Lower lobe of right lung (tissue), 2 donors: ENCODE measurements around the gene APOB. TPM values are rescaled to one million over a fixed set of nuclear protein-coding genes. Genes with fewer than 3 reads are reported as not detected.

Source experiments
- ATAC-seq, 2 donors: fragments of 200-7000 bp; cut with Tn5 transposase; one replicate each; pipeline ENCODE4 v1.9.1; 2020 to 2022; ENCODE audit warnings: mild to moderate bottlenecking in 2 of 2, moderate library complexity in 2 of 2
- DNase-seq: peaks from one replicate; pipeline ENCODE4 v3.0.0-alpha.2; 2020
- H3K27ac ChIP-seq: fragments of 200-600 bp; one replicate; pipeline ENCODE4 v1.8.0; 2022
- H3K27me3 ChIP-seq: fragments of 200-600 bp; one replicate; pipeline ENCODE4 v1.8.0; 2022; ENCODE audit warnings: low read depth
- H3K36me3 ChIP-seq: fragments of 200-600 bp; one replicate; pipeline ENCODE4 v1.8.0; 2022; ENCODE audit warnings: mild to moderate bottlenecking
- H3K4me1 ChIP-seq: fragments of 200-600 bp; one replicate; pipeline ENCODE4 v1.8.0; 2022
- H3K4me3 ChIP-seq: fragments of 200-600 bp; one replicate; pipeline ENCODE4 v1.8.0; 2022; ENCODE audit warnings: mild to moderate bottlenecking
- H3K9me3 ChIP-seq: fragments of 200-600 bp; one replicate; pipeline ENCODE4 v1.8.0; 2022
- intact Hi-C: fragments of 100-400 bp; cut with DNase I; formaldehyde crosslinking; loops from one replicate; pipeline ENCODE4 v1.11.0; 2022
- total RNA-seq: library from RNA; stranded (reverse); fragmentation: NEBNext Ultra II Directional; extraction: Animal tissue kit (Norgen Biotek cat#: 25700); gene quantifications from one replicate; pipeline ENCODE4 v1.2.1, GENCODE V29; 2021
- TF ChIP-seq, protein P1 (sequence below): fragments of 200-600 bp; IDR thresholded peaks from one replicate; pipeline ENCODE4 v1.8.0; 2022; ENCODE audit warnings: antibody characterized with exemption, mild to moderate bottlenecking
- donor health status: DM: no; HTN: yes; CAD: no; lungs with severe emphysema.

Gene APOB
- total RNA-seq, 1 donor from 2014 or later: 0.53 TPM

DNA sequence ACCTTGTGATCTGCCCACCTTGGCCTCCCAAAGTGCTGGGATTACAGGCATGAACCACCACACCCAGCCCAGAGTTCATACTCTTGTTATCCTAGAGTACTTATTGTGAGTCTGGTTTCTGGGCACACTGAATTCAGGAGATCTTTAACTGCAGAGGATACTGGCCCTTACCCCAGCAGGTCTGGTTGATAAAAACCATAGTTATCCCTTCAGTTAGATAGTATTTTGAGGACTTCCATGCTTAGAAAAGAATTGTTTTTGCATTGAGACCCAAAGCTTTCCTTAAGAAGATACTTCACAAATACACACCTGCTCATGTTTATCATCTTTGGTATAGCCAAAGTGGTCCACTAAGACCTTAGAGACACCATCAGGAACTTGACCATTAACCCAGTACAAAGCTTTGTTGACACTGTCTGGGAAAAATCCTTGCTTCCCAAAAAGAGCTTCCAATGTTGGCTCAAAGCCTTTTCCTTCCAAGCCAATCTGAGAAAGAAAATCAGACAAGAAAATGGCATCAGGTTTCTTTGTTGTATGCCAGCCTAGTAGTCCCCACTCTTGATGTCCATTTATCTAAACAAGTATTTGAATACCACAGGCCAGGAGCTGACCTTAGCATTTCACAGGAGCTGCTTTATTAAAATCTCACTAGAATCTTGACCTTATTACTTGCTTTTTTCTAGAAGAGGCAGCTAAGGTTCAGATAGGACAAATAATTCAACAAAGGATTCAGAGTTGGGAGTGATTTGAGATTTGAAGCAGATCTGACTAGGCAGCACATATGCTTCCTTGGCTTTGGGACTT, 17.2 kb downstream of the APOB start:
- H3K9me3 ChIP-seq: no peaks in the 10 kb centered on the region
- no peak overlapping the region for H3K4me3 ChIP-seq
- H3K36me3 ChIP-seq: no peaks in the 10 kb centered on the region
- intact Hi-C loops: no loop called here
- DNase-seq (no peak), ATAC-seq (no peak)
- no peaks in the 10 kb centered on the region for H3K4me1 ChIP-seq
- TF ChIP-seq, protein P1, sequence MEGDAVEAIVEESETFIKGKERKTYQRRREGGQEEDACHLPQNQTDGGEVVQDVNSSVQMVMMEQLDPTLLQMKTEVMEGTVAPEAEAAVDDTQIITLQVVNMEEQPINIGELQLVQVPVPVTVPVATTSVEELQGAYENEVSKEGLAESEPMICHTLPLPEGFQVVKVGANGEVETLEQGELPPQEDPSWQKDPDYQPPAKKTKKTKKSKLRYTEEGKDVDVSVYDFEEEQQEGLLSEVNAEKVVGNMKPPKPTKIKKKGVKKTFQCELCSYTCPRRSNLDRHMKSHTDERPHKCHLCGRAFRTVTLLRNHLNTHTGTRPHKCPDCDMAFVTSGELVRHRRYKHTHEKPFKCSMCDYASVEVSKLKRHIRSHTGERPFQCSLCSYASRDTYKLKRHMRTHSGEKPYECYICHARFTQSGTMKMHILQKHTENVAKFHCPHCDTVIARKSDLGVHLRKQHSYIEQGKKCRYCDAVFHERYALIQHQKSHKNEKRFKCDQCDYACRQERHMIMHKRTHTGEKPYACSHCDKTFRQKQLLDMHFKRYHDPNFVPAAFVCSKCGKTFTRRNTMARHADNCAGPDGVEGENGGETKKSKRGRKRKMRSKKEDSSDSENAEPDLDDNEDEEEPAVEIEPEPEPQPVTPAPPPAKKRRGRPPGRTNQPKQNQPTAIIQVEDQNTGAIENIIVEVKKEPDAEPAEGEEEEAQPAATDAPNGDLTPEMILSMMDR: no peak
- no peak overlapping the region for H3K27ac ChIP-seq
- no peaks in the 10 kb centered on the region for H3K27me3 ChIP-seq

DNA sequence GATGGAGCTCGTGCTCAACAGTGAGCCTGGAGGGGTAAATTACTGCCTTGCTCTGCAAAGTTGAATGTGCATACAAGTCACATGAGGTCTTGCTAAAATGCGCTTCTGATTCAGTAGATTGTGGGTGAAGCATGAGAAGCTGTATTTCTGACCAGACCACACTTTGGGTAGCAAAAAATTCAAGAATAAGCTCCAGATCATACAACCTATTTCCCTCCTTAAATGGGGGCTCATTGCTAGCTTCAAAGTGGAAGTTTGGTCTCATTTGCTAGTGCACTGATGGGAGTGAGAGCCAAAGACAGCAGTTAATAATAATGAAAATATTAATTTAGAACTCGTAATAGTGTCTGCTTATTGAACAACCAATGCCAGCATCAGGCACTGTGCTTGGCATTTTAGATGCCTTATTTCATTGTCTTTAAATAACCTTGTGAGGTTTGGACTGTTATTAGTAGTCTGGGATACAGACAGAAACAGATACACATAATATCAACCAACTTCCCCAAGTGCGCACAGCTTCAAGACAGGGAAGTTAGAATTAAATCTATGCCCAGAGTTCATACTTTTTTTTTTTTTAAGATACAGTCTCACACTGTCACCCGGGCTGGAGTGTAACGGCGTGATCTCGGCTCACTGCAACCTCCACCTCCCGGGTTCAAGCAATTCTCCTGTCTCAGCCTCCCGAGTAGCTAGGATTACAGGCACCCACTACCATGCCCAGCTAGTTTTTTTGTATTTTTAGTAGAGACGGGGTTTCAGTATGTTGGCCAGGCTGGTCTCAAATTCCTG, 18.0 kb downstream of the APOB start:
- ATAC-seq: no peak

DNA sequence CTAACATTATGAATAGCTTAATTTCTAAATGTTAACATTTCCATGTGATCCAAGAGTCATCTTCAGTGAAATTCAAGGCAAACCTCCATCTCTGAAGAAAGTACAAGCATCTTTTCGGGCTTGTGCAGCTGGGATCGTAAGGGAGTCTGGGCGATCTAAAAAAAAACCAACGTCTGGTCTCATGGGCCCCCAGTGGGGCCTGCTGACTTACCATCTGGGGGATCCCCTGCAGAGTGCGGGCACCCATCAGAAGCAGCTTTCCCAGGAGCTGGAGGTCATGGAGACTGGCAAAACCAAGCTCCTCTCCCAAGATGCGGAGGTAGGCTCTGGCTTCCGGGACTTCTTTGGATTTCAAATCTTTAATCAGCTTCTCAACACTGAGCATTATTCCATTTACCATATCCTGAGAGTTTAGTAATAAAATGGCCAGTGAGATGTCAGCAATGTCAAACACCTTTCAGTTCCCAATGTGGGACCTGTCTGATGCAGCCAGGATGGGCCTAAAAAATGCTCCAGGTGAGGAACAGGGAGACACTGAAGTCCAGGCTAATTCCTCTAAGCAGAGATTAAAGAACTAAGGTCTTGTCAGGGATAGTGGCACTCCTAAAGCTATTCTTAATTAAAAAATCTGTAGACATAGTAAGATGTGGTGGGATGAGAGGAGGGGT, 19.0 kb downstream of the APOB start:
- TF ChIP-seq, protein P1: no peak
- no peak for DNase-seq
- no peak for ATAC-seq
- Histone ChIP-seq H3K9me3 (no peaks in the 10 kb centered on the region), H3K27me3 (no peaks in the 10 kb centered on the region), H3K36me3 (no peaks in the 10 kb centered on the region), H3K4me1 (no peaks in the 10 kb centered on the region), H3K27ac (no peak overlapping the region), H3K4me3 (no peak overlapping the region)
- intact Hi-C loops: no loop called here

More for the DNA sequence above, 18.0 kb downstream of the APOB start:
- TF ChIP-seq, protein P1: no peak
- no peaks in the 10 kb centered on the region for H3K9me3 ChIP-seq
- no peaks in the 10 kb centered on the region for H3K4me1 ChIP-seq
- H3K4me3 ChIP-seq: no peak overlapping the region
- H3K36me3 ChIP-seq: no peaks in the 10 kb centered on the region
- H3K27me3 ChIP-seq: no peaks in the 10 kb centered on the region
- H3K27ac ChIP-seq: no peak overlapping the region
- DNase-seq: no peak
- intact Hi-C loops: no loop called here

DNA sequence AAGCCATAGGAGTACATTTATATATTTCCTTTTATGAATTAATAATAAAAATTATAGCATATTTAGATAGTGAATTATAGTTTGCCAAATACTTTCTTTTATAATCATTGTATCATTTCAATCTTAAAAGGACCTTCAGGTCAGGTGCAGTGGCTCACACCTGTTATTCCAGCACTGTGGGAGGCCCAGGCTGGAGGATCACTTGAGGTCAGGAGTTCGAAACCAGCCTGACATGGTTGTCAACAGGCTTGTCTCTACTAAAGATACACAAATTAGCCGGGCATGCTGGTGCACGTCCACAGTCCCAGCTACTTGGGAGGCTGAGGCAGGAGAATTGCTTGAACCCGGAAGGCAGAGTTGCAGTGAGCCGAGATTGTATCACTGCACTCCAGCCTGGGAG, 19.7 kb downstream of the APOB start:
- no peaks in the 10 kb centered on the region for H3K4me1 ChIP-seq
- H3K27ac ChIP-seq: no peak overlapping the region
- ATAC-seq: no peak
- H3K27me3 ChIP-seq: no peaks in the 10 kb centered on the region
- DNase-seq: no peak
- no peaks in the 10 kb centered on the region for H3K36me3 ChIP-seq
- TF ChIP-seq, protein P1: no peak
- intact Hi-C loops: no loop called here
- no peak overlapping the region for H3K4me3 ChIP-seq
- no peaks in the 10 kb centered on the region for H3K9me3 ChIP-seq

DNA sequence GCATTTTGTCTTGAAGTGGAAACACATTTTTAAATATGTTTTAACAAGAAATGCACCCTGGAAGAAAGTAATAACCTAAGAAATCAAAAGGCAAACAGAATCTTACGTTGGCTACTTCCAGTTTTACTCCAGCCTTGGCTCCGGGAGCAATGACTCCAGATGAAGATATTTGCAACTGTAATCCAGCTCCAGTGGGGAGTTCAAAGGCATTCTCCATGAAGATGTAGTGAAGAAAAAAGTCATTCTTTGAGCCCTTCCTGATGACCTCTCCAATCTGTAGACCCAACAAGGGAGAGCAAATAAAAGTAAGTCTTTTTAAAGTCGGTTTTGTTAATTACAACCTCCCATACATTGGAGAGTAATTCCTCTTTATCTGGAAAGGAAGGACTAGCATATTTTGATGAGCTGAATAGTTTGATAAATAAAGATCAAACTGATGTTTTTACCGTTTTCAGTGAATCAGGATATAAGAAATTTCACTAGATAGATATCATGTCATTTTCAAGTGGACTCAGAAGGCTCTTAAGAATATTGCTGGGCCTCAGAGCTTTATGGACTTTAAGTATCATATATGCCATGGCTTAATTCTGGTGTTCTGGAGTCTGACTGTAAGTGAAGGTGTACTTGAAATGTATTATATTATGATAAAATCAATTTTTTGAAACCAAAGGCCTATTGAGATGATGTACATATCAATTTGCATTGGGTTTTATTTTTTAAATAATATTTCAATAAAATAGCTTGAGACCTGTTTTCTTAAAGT, 20.3 kb downstream of the APOB start:
- H3K4me1 ChIP-seq: no peaks in the 10 kb centered on the region
- no peaks in the 10 kb centered on the region for H3K36me3 ChIP-seq
- TF ChIP-seq, protein P1: no peak
- H3K4me3 ChIP-seq: no peak overlapping the region
- no peak for DNase-seq
- intact Hi-C loops: no loop called here
- H3K27me3 ChIP-seq: no peaks in the 10 kb centered on the region
- no peaks in the 10 kb centered on the region for H3K9me3 ChIP-seq
- no peak overlapping the region for H3K27ac ChIP-seq
- no peak for ATAC-seq
